Thymus (tissue), 2 donors: ENCODE results near the gene SELENOH. TPM values are rescaled to one million over a fixed set of nuclear protein-coding genes. Genes with fewer than 3 reads are reported as not detected.

Experiments used
- polyA plus RNA-seq: library from polyadenylated mRNA; stranded (reverse); fragments of 200-250 nt; gene quantifications from one replicate; pipeline ENCODE4 v1.2.3, GENCODE V29; 2013
- total RNA-seq: library from RNA; stranded (reverse); fragments of 120-200 nt; gene quantifications from one replicate; pipeline ENCODE4 v1.2.4, GENCODE V29; 2013
- donor health status: healthy.

Gene SELENOH
- total and polyA plus RNA-seq, 2 donors, result 198 to 206 TPM

Other genes starting within 250 kb of the SELENOH start
- 2.3 TPM for gene SLC43A1, start 225.8 kb upstream of the SELENOH start, total RNA-seq
- gene SLC43A1, start 225.8 kb upstream of the SELENOH start, polyA plus RNA-seq, result 5.1 TPM
- gene TIMM10, start 210.7 kb upstream of the SELENOH start, total RNA-seq, result 46.3 TPM
- gene TIMM10, start 210.7 kb upstream of the SELENOH start, polyA plus RNA-seq, result 49.3 TPM
- gene SMTNL1, start 203.9 kb upstream of the SELENOH start, total RNA-seq, result 0.05 TPM
- gene SMTNL1, start 203.9 kb upstream of the SELENOH start, polyA plus RNA-seq, result 0.05 TPM
- 119 TPM for gene UBE2L6, start 173.8 kb upstream of the SELENOH start, total RNA-seq
- 98.7 TPM for gene UBE2L6, start 173.8 kb upstream of the SELENOH start, polyA plus RNA-seq
- gene SERPING1, start 143.8 kb upstream of the SELENOH start, total RNA-seq, result 9.8 TPM
- gene SERPING1, start 143.8 kb upstream of the SELENOH start, polyA plus RNA-seq, result 164 TPM
- 0.94 TPM for gene YPEL4, start 91.6 kb upstream of the SELENOH start, total RNA-seq
- gene YPEL4, start 91.6 kb upstream of the SELENOH start, polyA plus RNA-seq, result 5.9 TPM
- gene CLP1, start 83.7 kb upstream of the SELENOH start, total RNA-seq, result 22.0 TPM
- 13.6 TPM for gene CLP1, start 83.7 kb upstream of the SELENOH start, polyA plus RNA-seq
- 17.4 TPM for gene ZDHHC5, start 73.4 kb upstream of the SELENOH start, total RNA-seq
- 21.0 TPM for gene ZDHHC5, start 73.4 kb upstream of the SELENOH start, polyA plus RNA-seq
- gene MED19, start 29.3 kb upstream of the SELENOH start, total RNA-seq, result 19.4 TPM
- 13.3 TPM for gene MED19, start 29.3 kb upstream of the SELENOH start, polyA plus RNA-seq
- 60.2 TPM for gene TMX2, start 28.9 kb upstream of the SELENOH start, total RNA-seq
- gene TMX2, start 28.9 kb upstream of the SELENOH start, polyA plus RNA-seq, result 61.4 TPM
- gene BTBD18, start 10.3 kb downstream of the SELENOH start, total RNA-seq, result under 0.01 TPM
- gene BTBD18, start 10.3 kb downstream of the SELENOH start, polyA plus RNA-seq, result 0.02 TPM
- 38.6 TPM for gene CTNND1, start 20.3 kb downstream of the SELENOH start, total RNA-seq
- gene CTNND1, start 20.3 kb downstream of the SELENOH start, polyA plus RNA-seq, result 34.9 TPM